Measurements from ENCODE around the gene DHRS3. TPM values are rescaled to one million over a fixed set of nuclear protein-coding genes. Genes with fewer than 3 reads are reported as not detected.

Gene DHRS3
- total RNA-seq, 1 experiment from 2014 or later = 54.5 TPM

DNA sequence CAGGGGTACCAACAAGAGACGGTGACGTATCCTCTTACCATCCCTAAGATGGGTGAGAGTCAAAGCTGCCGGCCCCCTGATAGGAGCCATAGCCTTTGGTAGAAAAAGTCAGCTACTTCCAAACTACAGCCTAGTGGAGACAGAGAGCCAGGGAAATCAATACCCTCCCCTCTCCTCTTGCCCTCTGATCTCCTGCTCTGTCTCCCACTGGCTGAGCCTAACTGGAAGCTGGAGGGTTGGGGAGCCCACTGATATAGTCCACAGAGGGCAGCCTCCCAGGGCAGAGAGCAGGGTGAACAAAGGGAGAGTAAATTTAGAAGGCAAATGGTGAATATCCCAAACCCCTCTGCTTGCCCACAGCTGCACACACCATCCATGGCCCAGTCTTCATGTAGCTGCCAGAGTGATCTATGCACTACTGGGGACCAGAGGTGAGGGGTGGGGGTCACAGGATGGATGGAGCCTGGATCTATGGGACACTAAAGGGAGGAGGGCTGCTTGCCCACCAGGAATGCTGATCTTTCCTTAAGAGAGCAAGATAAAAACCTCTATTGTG is 80.0 kb downstream of the DHRS3 start:
- Histone ChIP-seq H3K9me3 (ENCODE audit: control insufficient read depth, low read depth, low read length) (no peaks in the 10 kb centered on the region), H3K27ac (ENCODE audit: insufficient read length, low read depth, low read length) (no peak overlapping the region), H2AK5ac (ENCODE audit: insufficient read length, low read length) (no peak overlapping the region), H3K9ac (ENCODE audit: extremely low read depth, insufficient read length, low read length) (no peak overlapping the region), H3K14ac (ENCODE audit: insufficient read depth, low read length) (no peak overlapping the region), H2AFZ (ENCODE audit: low read length) (no peak overlapping the region), H3K23ac (ENCODE audit: insufficient read length, low read depth, low read length) (no peak overlapping the region), H2BK20ac (ENCODE audit: low read depth, low read length, poor library complexity, severe bottlenecking) (no peak overlapping the region), H3T11ph (ENCODE audit: low read length) (no peak overlapping the region), H3K23me2 (ENCODE audit: insufficient read length, low read depth, low read length, poor library complexity, severe bottlenecking) (no peaks in the 10 kb centered on the region), H3K4me2 (ENCODE audit: insufficient read depth, insufficient read length, low read length) (no peak overlapping the region), H3K79me2 (ENCODE audit: insufficient read depth, low read length) (no peaks in the 10 kb centered on the region), H4K20me1 (ENCODE audit: control insufficient read depth, insufficient read depth, insufficient read length) (no peaks in the 10 kb centered on the region), H4K5ac (ENCODE audit: insufficient read length, low read depth, low read length) (no peak overlapping the region), H2BK120ac (ENCODE audit: low read depth, low read length, poor library complexity, severe bottlenecking) (no peak overlapping the region), H4K8ac (replicated peaks; ENCODE audit: insufficient read length, low read depth, low read length) (no peak overlapping the region), H2BK5ac (ENCODE audit: insufficient read length, low read length) (no peak overlapping the region), H3K56ac (ENCODE audit: insufficient read length, low read depth, low read length) (no peak overlapping the region), H3K18ac (ENCODE audit: insufficient read length, low read depth, low read length) (no peak overlapping the region), H3K4ac (ENCODE audit: low read depth, low read length) (no peak overlapping the region), H3K27me3 (ENCODE audit: insufficient read depth, low read length) (no peaks in the 10 kb centered on the region), H4K91ac (ENCODE audit: insufficient read length, low read depth, low read length) (no peak overlapping the region), H3K4me1 (ENCODE audit: insufficient read depth, low read length) (no peaks in the 10 kb centered on the region), H3K79me1 (ENCODE audit: insufficient read depth, low read depth, low read length, poor library complexity, severe bottlenecking) (no peaks in the 10 kb centered on the region), H2BK15ac (ENCODE audit: low read depth, low read length) (no peak overlapping the region), H2BK12ac (ENCODE audit: insufficient read length, low read depth, low read length) (no peak overlapping the region)
- no CpG with 5 or more reads among the region's 3 CpGs for WGBS (ENCODE audit: extremely low coverage, insufficient read length, low lambda C conversion rate)
- H3K36me3 Mint-ChIP-seq (ENCODE audit: insufficient read depth in 1 of 3, low read depth in 3 of 3) = no peaks in the 10 kb centered on the region; a peak in 1 of 7 replicates
- no peaks in the 10 kb centered on the region for H3K9me3 Mint-ChIP-seq
- TF ChIP-seq, protein P1, sequence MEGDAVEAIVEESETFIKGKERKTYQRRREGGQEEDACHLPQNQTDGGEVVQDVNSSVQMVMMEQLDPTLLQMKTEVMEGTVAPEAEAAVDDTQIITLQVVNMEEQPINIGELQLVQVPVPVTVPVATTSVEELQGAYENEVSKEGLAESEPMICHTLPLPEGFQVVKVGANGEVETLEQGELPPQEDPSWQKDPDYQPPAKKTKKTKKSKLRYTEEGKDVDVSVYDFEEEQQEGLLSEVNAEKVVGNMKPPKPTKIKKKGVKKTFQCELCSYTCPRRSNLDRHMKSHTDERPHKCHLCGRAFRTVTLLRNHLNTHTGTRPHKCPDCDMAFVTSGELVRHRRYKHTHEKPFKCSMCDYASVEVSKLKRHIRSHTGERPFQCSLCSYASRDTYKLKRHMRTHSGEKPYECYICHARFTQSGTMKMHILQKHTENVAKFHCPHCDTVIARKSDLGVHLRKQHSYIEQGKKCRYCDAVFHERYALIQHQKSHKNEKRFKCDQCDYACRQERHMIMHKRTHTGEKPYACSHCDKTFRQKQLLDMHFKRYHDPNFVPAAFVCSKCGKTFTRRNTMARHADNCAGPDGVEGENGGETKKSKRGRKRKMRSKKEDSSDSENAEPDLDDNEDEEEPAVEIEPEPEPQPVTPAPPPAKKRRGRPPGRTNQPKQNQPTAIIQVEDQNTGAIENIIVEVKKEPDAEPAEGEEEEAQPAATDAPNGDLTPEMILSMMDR (conservative IDR thresholded peaks at IDR 0.05) = no peak
- H3K27me3 Mint-ChIP-seq (ENCODE audit: low read depth) = no peaks in the 10 kb centered on the region; the same call in 1 of the 2 replicates
- no peak overlapping the region for H3K27ac Mint-ChIP-seq
- DNase-seq = no peak
- no peak overlapping the region for H3K4me3 Mint-ChIP-seq
- peaks cover 0 to 26% of the 10 kb centered on the region in 2 experiments; a peak in 2 of 4 replicates for H3K4me1 Mint-ChIP-seq

Data from H9 (cell line).